A549 (cell line): Measurements from ENCODE around the gene KCNMA1. TPM values are rescaled to one million over a fixed set of nuclear protein-coding genes. Genes with fewer than 3 reads are reported as not detected.

ENCODE experiments used
- ATAC-seq, 2 experiments: fragments of 200-7000 bp in 1 of 2; fragments of >200 bp in 1 of 2; cut with Nextera tagmentation in 1 of 2; cut with Tn5 transposase in 1 of 2; 3 replicates each; pipeline versions ENCODE4 v1.8.0 to v1.9.1; 2018 to 2020; ENCODE audit warnings: mild to moderate bottlenecking in 1 of 2, moderate library complexity in 1 of 2
- CTCF ChIA-PET: fragments of 300-600 bp; sonication (Branson Sonifier 250); formaldehyde crosslinking; extraction: SDS; loops from one replicate; lab custom pipeline; 2021; ENCODE audit warnings: antibody characterized with exemption, inconsistent platforms; lab: Yijun Ruan, JAX
- POLR2A ChIA-PET: fragments of 350-600 bp; formaldehyde crosslinking; extraction: SDS; loops from one replicate; lab custom pipeline; 2021; ENCODE audit warnings: antibody characterized with exemption, inconsistent platforms; lab: Yijun Ruan, JAX
- DNase-seq, 2 experiments: peaks; one replicate each; pipeline versions ENCODE4 v3.0.0 to v3.0.0-alpha.2; 2011 to 2016; ENCODE audit warnings: low read depth in 1 of 2, low spot score in 1 of 2
- FAIRE-seq: peaks from 2 replicates; lab custom pipeline; 2011; peaks lifted over from hg19 to GRCh38; lab: Jason Lieb, UNC
- H3K27ac ChIP-seq, 2 experiments: fragments of >200 bp; sonication (Bioruptor Twin); formaldehyde crosslinking; 3 replicates each; pipeline ENCODE4 v1.5.1; 2016 to 2017
- H3K4me1 ChIP-seq: fragments of >200 bp; sonication (Bioruptor Twin); formaldehyde crosslinking; 3 replicates; pipeline ENCODE4 v1.6.1; 2016
- H3K4me2 ChIP-seq: fragments of >200 bp; sonication (Bioruptor Twin); formaldehyde crosslinking; 3 replicates; pipeline ENCODE4 v1.6.1; 2016
- H3K4me3 ChIP-seq: fragments of >200 bp; sonication (Bioruptor Twin); formaldehyde crosslinking; 3 replicates; pipeline ENCODE4 v1.5.1; 2016
- H3K9me3 ChIP-seq: fragments of >200 bp; sonication (Bioruptor Twin); formaldehyde crosslinking; 3 replicates; pipeline ENCODE4 v1.6.1; 2016
- ATOH8 ChIP-seq: fragments of 250-450 bp; sonication (Bioruptor Pico); IDR thresholded peaks from 2 replicates; pipeline ENCODE4 v1.5.0; 2020; ENCODE audit warnings: low read depth, mild to moderate bottlenecking, moderate library complexity
- BCL3 ChIP-seq: fragments of >200 bp; sonication (Bioruptor Twin); formaldehyde crosslinking; IDR thresholded peaks from 3 replicates; pipeline ENCODE4 v1.6.1; 2016
- CHD2 ChIP-seq: fragments of 150-350 bp; IDR thresholded peaks from 2 replicates; pipeline ENCODE4 v1.6.1; 2014; ENCODE audit warnings: low read length; ENCODE audit not compliant: partially characterized antibody
- E2F6 ChIP-seq: IDR thresholded peaks from 2 replicates; pipeline ENCODE4 v1.6.1; 2012; ENCODE audit warnings: low read depth, borderline replicate concordance
- EHMT2 ChIP-seq: fragments of 200-600 bp; sonication (generic); IDR thresholded peaks from 2 replicates; pipeline ENCODE4 v1.6.1; 2016; ENCODE audit warnings: antibody characterized with exemption, low read depth, mild to moderate bottlenecking, moderate library complexity
- EP300 ChIP-seq, 2 experiments: fragments of >200 bp; sonication (Bioruptor Twin); formaldehyde crosslinking; IDR thresholded peaks; 2 replicates in 1 of 2; 3 replicates in 1 of 2; pipeline ENCODE4 v1.6.1; 2016 to 2017
- FOSL2 ChIP-seq, 2 experiments: fragments of 450-650 bp in 1 of 2; fragments of >200 bp in 1 of 2; sonication (Bioruptor Twin) in 1 of 2; formaldehyde crosslinking; IDR thresholded peaks; 2 replicates each; pipeline versions ENCODE4 v1.5.0 to v1.6.1; 2016 to 2020; ENCODE audit warnings: mild to moderate bottlenecking in 1 of 2, moderate library complexity in 1 of 2
- HES2 ChIP-seq: fragments of >200 bp; sonication (Bioruptor Twin); formaldehyde crosslinking; IDR thresholded peaks from 2 replicates; pipeline ENCODE4 v1.6.1; 2016
- HOXA7 ChIP-seq: fragments of 250-450 bp; sonication (Bioruptor Pico); IDR thresholded peaks from 2 replicates; pipeline ENCODE4 v1.5.0; 2020; ENCODE audit warnings: mild to moderate bottlenecking, moderate library complexity
- HOXB5 ChIP-seq: fragments of 250-450 bp; sonication (Bioruptor Pico); IDR thresholded peaks from 2 replicates; pipeline ENCODE4 v1.5.0; 2020; ENCODE audit warnings: mild to moderate bottlenecking, moderate library complexity
- JUN ChIP-seq, 2 experiments: fragments of >200 bp; sonication (Bioruptor Twin); formaldehyde crosslinking; IDR thresholded peaks; 2 replicates in 1 of 2; 3 replicates in 1 of 2; pipeline ENCODE4 v1.6.1; 2016 to 2017
- JUNB ChIP-seq: fragments of >200 bp; sonication (Bioruptor Twin); formaldehyde crosslinking; IDR thresholded peaks from 2 replicates; pipeline ENCODE4 v1.6.1; 2016
- KDM1A ChIP-seq: fragments of 200-600 bp; sonication (generic); IDR thresholded peaks from 2 replicates; pipeline ENCODE4 v1.6.1; 2016; ENCODE audit warnings: low read depth, mild to moderate bottlenecking
- MAZ ChIP-seq: fragments of 150-350 bp; IDR thresholded peaks from 2 replicates; pipeline ENCODE4 v1.6.1; 2014; ENCODE audit warnings: antibody characterized with exemption, low read depth, low read length, borderline replicate concordance
- NPAS2 ChIP-seq: fragments of 250-450 bp; sonication (Bioruptor Pico); IDR thresholded peaks from 2 replicates; pipeline ENCODE4 v1.8.0; 2022; ENCODE audit warnings: mild to moderate bottlenecking, moderate library complexity, borderline replicate concordance
- PBX3 ChIP-seq: IDR thresholded peaks from 2 replicates; pipeline ENCODE4 v1.6.1; 2012
- RARB ChIP-seq: fragments of 250-450 bp; sonication (Bioruptor Pico); IDR thresholded peaks from 2 replicates; pipeline ENCODE4 v1.8.0; 2021; ENCODE audit warnings: mild to moderate bottlenecking, moderate library complexity
- REST ChIP-seq: fragments of 200-600 bp; sonication (generic); IDR thresholded peaks from 2 replicates; pipeline ENCODE4 v1.6.1; 2016; ENCODE audit warnings: antibody characterized with exemption, mild to moderate bottlenecking, moderate library complexity
- RNF2 ChIP-seq: fragments of 200-600 bp; sonication (generic); IDR thresholded peaks from 2 replicates; pipeline ENCODE4 v1.6.1; 2016; ENCODE audit warnings: low read depth, mild to moderate bottlenecking, antibody characterized with exemption, moderate library complexity, borderline replicate concordance
- TP53 ChIP-seq: fragments of 250-450 bp; sonication (Bioruptor Pico); IDR thresholded peaks from 2 replicates; pipeline ENCODE4 v1.5.0; 2021; ENCODE audit warnings: mild to moderate bottlenecking, moderate library complexity
- ZFP36 ChIP-seq: fragments of 450-650 bp; IDR thresholded peaks from 2 replicates; pipeline ENCODE4 v1.6.1; 2014; ENCODE audit warnings: borderline replicate concordance; ENCODE audit not compliant: partially characterized antibody
- WGBS: methylation state at CpG from one replicate; pipeline ENCODE4 v1.1.6; 2017; ENCODE audit errors: missing lambda C conversion rate; 5-methylcytosine and 5-hydroxymethylcytosine counted together
- polyA plus RNA-seq, 4 experiments: library from polyadenylated mRNA; depleted of rRNA in 3 of 4; stranded (reverse); fragments of >200 nt; fragmentation: RNase III in 1 of 4; extraction: RNeasy Plus Mini Kit Qiagen cat#74134 plus additional on column Dnase treatment in 1 of 4; gene quantifications; 2 replicates in 3 of 4; 3 replicates in 1 of 4; pipeline ENCODE4 v1.2.3, GENCODE V29; 2011 to 2017

Gene KCNMA1
- polyA plus RNA-seq, 2 of the 4 experiments (the other 2 are of a cell fraction): 14.9 to 30.6 TPM

- DNase-seq (no peak), ATAC-seq (no peak), FAIRE-seq (no peak)
- no peak overlapping the region for H3K4me3 ChIP-seq
- peaks cover 4% of the 10 kb centered on the region; the same call in 1 of the 3 replicates for H3K4me1 ChIP-seq
- 84% methylated on average over 2 of the region's 2 CpGs for WGBS
- ChIA-PET CTCF (interaction anchor here (0.8 to 4.8 kb wide), 7 partner anchors 11 to 405 kb away, joined by 3 to 22 read pairs (median 4); no protein-coding TSS in a partner anchor), POLR2A (no interaction called here)
- no peak overlapping the region for H3K4me2 ChIP-seq
- TF ChIP-seq TP53 (CRISPR knock-in tag) (no peak), FOSL2 (IDR thresholded peaks at IDR 0.05) (no peak), FOSL2 (CRISPR knock-in tag; IDR thresholded peaks at IDR 0.05) (no peak), REST (no peak), HES2 (no peak), PBX3 (no peak), RNF2 (no peak), ATOH8 (CRISPR knock-in tag) (no peak), BCL3 (no peak), E2F6 (no peak), JUNB (no peak), ZFP36 (no peak), KDM1A (no peak), RARB (CRISPR knock-in tag) (no peak), NPAS2 (CRISPR knock-in tag) (no peak)
- no peaks in the 10 kb centered on the region for H3K9me3 ChIP-seq
- H3K27ac ChIP-seq: no peak overlapping the region
Measured at GRCh38 chr10:77236700-77237099, 400.9 kb downstream of the KCNMA1 start.

GRCh38 chr10:77236029-77236428 is 401.6 kb downstream of the KCNMA1 start:
- 67% methylated on average over 9 of the region's 9 CpGs for WGBS
- Histone ChIP-seq H3K4me2 (no peak overlapping the region), H3K4me1 (peaks cover 4% of the 10 kb centered on the region; the same call in 1 of the 3 replicates), H3K27ac (no peak overlapping the region), H3K4me3 (no peak overlapping the region), H3K9me3 (no peaks in the 10 kb centered on the region)
- ATAC-seq (no peak), FAIRE-seq (no peak), DNase-seq (no peak)
- CTCF ChIA-PET: interaction anchor here (0.8 to 4.8 kb wide), 5 partner anchors 12 to 70 kb away, joined by 3 to 22 read pairs (median 13); no protein-coding TSS in a partner anchor
- POLR2A ChIA-PET: no interaction called here
- TF ChIP-seq HOXB5 (CRISPR knock-in tag) (no peak), CHD2 (no peak), REST (no peak), HOXA7 (CRISPR knock-in tag) (no peak), JUN (IDR thresholded peaks at IDR 0.05) (no peak), EHMT2 (no peak), BCL3 (no peak), MAZ (no peak), EP300 (IDR thresholded peaks at IDR 0.05) (no peak), PBX3 (no peak)
